Brain microvascular endothelial cell (primary cell): ENCODE measurements around the gene GFAP.

ENCODE experiments used
- DNase-seq: peaks from one replicate; pipeline ENCODE4 v3.0.0-alpha.2; 2020
- H3K27ac ChIP-seq: fragments of 250-450 bp; sonication (Bioruptor Pico); 2 replicates; pipeline ENCODE4 v1.5.1; 2020; ENCODE audit warnings: mild to moderate bottlenecking, moderate library complexity
- H3K27me3 ChIP-seq: fragments of 250-450 bp; sonication (Bioruptor Pico); replicated peaks from 2 replicates; pipeline ENCODE4 v1.5.1; 2020; ENCODE audit warnings: mild to moderate bottlenecking
- H3K36me3 ChIP-seq: fragments of 250-450 bp; sonication (Bioruptor Pico); replicated peaks from 2 replicates; pipeline ENCODE4 v1.5.1; 2020; ENCODE audit warnings: mild to moderate bottlenecking
- H3K4me3 ChIP-seq: 2 replicates; pipeline ENCODE4 v1.5.1; 2011; ENCODE audit warnings: low read depth, mild to moderate bottlenecking, control low read depth, low read length, moderate library complexity
- in situ Hi-C: cut with HindIII; loops from 2 replicates; pipeline ENCODE4 v1.10.0; 2017; ENCODE audit warnings: low sequenced_read_pairs, low pct_ligation_motif_present
- TF ChIP-seq, protein P1 (sequence below): IDR thresholded peaks from 2 replicates; pipeline ENCODE4 v1.5.1; 2011; ENCODE audit warnings: low read depth, mild to moderate bottlenecking, moderate library complexity, low read length, control low read depth, inconsistent platforms; ENCODE audit errors: missing control alignments

Gene GFAP

DNA sequence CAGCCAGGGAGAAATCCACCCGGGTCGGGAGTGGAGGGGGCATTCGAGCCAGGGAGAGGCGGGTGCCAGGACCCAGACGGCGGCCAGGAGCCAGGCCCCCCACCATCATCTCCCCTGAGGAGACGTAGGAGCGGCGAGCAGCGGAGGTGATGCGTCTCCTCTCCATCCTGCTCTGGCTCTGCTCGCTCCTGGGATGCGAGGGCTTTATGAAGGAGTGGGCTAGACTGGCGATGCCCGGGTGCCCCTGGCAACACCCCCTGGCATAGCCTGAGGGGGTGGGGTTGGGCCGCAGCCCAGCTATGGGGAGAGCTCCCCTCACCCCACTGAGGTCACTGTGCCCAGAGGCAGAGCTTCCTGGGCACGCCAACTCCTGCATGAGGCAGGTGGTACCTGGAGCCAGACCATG, at the start of gene GFAP:
TSS of gene GFAP (minus strand) at position 180 of the 406 bp plus-strand sequence. CDS start at position 166, 14 bp downstream.
- TF ChIP-seq, protein P1, sequence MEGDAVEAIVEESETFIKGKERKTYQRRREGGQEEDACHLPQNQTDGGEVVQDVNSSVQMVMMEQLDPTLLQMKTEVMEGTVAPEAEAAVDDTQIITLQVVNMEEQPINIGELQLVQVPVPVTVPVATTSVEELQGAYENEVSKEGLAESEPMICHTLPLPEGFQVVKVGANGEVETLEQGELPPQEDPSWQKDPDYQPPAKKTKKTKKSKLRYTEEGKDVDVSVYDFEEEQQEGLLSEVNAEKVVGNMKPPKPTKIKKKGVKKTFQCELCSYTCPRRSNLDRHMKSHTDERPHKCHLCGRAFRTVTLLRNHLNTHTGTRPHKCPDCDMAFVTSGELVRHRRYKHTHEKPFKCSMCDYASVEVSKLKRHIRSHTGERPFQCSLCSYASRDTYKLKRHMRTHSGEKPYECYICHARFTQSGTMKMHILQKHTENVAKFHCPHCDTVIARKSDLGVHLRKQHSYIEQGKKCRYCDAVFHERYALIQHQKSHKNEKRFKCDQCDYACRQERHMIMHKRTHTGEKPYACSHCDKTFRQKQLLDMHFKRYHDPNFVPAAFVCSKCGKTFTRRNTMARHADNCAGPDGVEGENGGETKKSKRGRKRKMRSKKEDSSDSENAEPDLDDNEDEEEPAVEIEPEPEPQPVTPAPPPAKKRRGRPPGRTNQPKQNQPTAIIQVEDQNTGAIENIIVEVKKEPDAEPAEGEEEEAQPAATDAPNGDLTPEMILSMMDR: no peak
- Histone ChIP-seq H3K27ac (no peak within 1 kb of the TSS), H3K4me3 (no peak within 1 kb of the TSS), H3K27me3 (no peaks in the 10 kb centered on the region), H3K36me3 (no peaks in the 10 kb centered on the region)
- in situ Hi-C loops: loop anchor here (25.0 kb wide), 1 partner anchor 97 kb away; no protein-coding TSS in a partner anchor
- DNase-seq: no peak

DNA sequence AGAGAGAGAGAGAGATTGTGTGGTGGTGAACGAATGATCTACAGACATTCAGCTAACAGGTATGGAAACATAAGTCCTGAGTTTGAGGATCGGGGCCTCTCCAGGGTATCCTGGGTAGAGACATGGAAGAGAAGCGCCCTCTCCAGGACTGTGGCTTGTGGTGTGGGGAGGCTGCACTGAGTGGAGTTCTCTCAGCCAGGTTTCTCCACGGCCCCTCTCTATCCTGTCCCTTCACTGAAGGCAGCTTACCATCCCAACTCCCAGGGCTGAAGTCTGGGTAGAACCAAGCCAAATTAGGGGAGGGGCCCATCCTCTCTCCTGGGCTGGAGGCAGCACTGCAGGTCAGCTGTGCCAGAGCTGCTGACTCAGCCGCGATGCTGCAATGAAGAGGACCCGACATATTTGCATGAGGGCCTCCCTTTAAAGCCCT, 46.6 kb upstream of the GFAP start:
- in situ Hi-C loops: no loop called here
- DNase-seq: no peak
- H3K27ac ChIP-seq: no peak overlapping the region
- H3K27me3 ChIP-seq: peaks cover 17% of the 10 kb centered on the region
- H3K36me3 ChIP-seq: no peaks in the 10 kb centered on the region
- H3K4me3 ChIP-seq: no peak overlapping the region
- TF ChIP-seq, protein P1: peak; percentile 43

DNA sequence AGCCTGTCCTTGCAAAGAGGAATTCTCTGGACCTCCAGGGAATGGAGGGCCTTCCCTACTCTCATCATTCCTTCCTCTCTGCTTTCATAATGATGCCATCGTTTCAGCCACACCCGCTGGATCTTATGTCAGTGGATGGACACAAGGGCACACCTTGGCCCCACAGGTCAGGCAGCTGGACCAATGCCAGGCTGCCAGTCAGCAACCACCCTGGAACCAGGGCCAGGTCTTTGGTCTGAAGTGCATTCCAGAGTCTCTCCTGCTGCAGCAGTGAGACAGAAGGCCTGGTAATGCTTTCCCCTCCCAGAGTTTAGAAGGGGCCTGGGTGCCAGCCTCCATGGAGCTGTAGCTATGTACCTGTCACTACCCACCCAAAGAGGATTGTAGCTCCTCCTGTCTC, 45.4 kb upstream of the GFAP start:
- in situ Hi-C loops: no loop called here
- TF ChIP-seq, protein P1: no peak
- H3K36me3 ChIP-seq: no peaks in the 10 kb centered on the region
- no peak overlapping the region for H3K4me3 ChIP-seq
- no peak for DNase-seq
- H3K27ac ChIP-seq: no peak overlapping the region
- H3K27me3 ChIP-seq: peaks cover 7% of the 10 kb centered on the region

DNA sequence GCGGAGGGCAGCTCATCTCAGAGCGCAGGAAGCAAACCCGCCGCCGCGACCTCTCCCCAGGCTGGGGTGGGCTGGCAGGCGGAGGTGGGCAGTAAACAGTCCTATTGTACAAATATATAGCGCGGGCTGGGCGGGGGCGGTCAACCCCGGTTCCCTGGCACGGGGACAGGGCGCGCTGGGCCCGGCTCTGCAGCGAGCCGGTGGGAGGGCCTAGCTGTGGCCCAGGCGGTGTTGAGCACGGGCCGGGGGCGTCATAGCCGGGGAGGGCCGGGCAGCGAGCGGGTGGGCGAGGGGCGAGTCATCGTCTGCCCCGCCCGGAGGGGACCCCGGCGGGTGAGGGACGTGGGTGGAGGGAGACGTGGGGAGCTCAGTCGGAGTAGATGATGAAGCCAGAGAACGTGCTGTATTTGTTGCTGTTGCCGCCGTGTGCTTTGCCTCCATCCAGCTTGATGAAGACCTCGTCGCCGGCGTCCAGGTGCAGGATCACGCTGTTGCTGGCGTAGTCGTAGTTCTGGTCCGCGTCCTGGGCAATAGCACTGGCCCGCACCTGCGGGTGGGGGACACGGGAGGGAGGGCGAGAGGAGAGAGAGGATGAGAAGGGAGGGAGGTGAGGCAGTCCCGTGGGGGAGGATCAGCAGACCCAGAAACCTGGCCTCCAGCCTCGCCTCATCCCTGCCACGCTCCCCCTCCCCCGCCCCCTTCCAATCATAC, 44.7 kb upstream of the GFAP start:
- Histone ChIP-seq H3K36me3 (no peaks in the 10 kb centered on the region), H3K27me3 (peaks cover 5% of the 10 kb centered on the region), H3K27ac (no peak overlapping the region), H3K4me3 (peak overlapping the region; percentile 26)
- in situ Hi-C loops: no loop called here
- DNase-seq: no peak
- TF ChIP-seq, protein P1: no peak

DNA sequence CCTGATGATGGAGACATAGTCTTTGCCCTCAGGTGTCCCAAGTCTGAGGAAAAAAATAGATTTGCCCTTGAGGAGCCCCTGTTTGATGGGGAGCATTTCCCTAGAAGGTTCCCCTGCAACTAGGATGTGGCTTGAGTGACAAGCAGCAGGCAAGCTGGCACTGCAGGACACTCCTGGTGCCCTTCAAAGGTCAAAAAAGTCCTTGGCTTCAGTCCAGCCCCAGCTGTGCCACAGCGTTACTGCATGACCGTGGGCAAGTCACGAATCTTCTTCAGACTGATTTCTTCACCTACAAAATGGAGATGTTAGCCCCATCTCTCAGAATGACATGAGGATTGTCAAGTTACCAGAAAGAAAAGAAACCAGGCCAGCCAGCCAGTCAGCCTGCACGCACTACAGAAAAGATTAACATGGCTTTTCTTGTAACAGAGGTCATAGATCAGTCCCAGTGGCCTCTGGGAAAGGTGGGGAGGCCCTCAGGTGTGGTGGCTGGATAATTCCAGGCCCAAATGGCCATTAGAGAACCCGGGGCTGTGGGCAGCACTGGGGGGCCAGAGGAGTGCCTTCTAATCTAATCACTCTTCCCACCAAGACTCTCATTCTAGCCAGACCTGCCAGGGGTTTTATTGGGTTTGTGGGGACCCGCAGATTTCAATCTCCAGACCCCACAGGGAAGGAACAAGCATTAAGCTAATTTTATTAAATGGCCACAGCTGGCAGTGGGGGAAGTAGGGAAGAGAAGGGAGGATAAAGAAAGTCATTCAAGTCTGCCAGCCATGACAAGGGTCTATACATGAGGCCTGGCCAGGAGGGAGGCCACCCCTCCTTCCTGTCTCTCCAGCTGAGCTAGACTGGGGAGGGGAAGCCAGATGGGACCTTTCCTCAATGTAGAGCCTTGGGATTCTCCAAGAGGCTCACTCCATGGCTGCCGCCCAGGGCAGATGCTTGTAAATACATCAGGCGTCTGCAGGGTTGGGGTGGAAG, 42.0 kb upstream of the GFAP start:
- in situ Hi-C loops: no loop called here
- Histone ChIP-seq H3K27me3 (peaks cover 5% of the 10 kb centered on the region), H3K27ac (no peak overlapping the region), H3K36me3 (no peaks in the 10 kb centered on the region), H3K4me3 (no peak overlapping the region)
- no peak for DNase-seq
- TF ChIP-seq, protein P1: no peak
